Measurements from ENCODE around the gene CLDN14.

Gene CLDN14

DNA sequence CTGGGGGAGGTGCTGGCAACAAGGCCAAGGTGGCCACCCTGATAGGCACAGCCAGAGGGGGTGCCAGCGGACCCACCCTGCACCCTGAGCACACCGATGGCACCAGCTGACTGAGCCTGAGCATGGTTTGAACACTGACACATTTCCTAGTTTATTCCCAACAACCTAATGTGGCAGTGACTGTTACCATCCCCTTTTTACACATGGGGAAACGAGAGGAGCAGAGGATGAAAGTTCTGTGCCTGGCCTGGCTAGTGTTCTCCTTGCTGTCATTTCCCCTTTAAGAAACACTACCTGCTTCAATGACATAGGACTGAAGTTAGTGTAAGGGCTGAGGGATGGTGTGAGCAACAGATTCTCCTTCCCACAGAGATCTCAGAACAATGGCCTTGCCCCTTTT lies 15.3 kb downstream of the CLDN14 start:
- Histone ChIP-seq H3K36me3 (ENCODE audit: control insufficient read depth, low read depth, low read length) (no peaks in the 10 kb centered on the region), H3K4me3 (ENCODE audit: low read length) (no peak overlapping the region), H3K27ac (ENCODE audit: low read length) (no peak overlapping the region), H3K27me3 (ENCODE audit: control insufficient read depth, insufficient read depth, low read length) (no peaks in the 10 kb centered on the region), H3K9ac (ENCODE audit: low read length) (no peak overlapping the region), H3K4me1 (ENCODE audit: control insufficient read depth, low read depth, low read length) (no peaks in the 10 kb centered on the region), H3K9me3 (ENCODE audit: control insufficient read depth, low read depth, low read length) (no peaks in the 10 kb centered on the region)

DNA sequence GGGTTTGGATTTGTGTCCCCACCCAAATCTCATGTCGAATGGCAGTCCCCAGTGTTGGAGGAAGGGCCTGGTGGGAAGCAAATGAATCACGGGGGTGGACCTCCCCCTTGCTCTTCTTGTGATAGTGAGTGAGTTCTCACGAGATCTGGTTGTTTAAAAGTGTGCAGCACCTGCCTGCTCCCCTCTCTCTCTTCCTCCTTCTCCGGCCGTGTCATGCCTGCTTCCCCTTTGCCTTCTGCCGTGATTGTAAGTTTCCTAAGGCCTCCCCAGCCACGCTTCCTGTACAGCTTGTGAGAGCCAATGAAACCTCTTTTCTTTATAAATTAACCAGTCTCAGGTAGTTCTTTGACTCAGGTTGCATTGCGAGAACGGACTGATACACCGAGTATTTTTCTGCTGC lies 15.9 kb downstream of the CLDN14 start:
- H3K4me1 ChIP-seq (ENCODE audit: control insufficient read depth, low read depth, low read length): no peaks in the 10 kb centered on the region
- H3K27me3 ChIP-seq (ENCODE audit: control insufficient read depth, insufficient read depth, low read length): no peaks in the 10 kb centered on the region
- no peak overlapping the region for H3K4me3 ChIP-seq (ENCODE audit: low read length)
- H3K9ac ChIP-seq (ENCODE audit: low read length): no peak overlapping the region
- H3K9me3 ChIP-seq (ENCODE audit: control insufficient read depth, low read depth, low read length): no peaks in the 10 kb centered on the region
- no peak overlapping the region for H3K27ac ChIP-seq (ENCODE audit: low read length)
- H3K36me3 ChIP-seq (ENCODE audit: control insufficient read depth, low read depth, low read length): no peaks in the 10 kb centered on the region

DNA sequence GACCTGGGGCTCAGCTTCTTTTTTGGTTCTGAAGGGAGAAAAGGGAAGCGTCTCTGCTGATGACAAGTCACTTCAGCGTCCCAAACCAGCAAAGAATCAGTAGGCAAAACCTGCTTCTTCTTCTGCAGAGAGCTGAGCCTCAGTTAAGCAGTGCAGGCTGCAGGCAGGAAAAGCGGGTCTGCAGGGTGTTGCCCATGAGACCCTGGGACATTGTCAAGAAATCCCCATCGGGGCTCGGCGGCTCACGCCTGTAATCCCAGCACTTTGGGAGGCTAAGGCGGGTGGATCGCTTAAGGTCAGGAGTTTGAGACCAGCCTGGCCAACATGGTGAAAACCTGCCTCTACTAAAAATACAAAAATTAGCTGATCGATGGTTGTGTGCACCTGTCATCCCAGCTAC lies 16.7 kb downstream of the CLDN14 start:
- Histone ChIP-seq H3K27ac (ENCODE audit: low read length) (no peak overlapping the region), H3K4me1 (ENCODE audit: control insufficient read depth, low read depth, low read length) (no peaks in the 10 kb centered on the region), H3K36me3 (ENCODE audit: control insufficient read depth, low read depth, low read length) (no peaks in the 10 kb centered on the region), H3K9ac (ENCODE audit: low read length) (no peak overlapping the region), H3K27me3 (ENCODE audit: control insufficient read depth, insufficient read depth, low read length) (no peaks in the 10 kb centered on the region), H3K4me3 (ENCODE audit: low read length) (no peak overlapping the region), H3K9me3 (ENCODE audit: control insufficient read depth, low read depth, low read length) (no peaks in the 10 kb centered on the region)

DNA sequence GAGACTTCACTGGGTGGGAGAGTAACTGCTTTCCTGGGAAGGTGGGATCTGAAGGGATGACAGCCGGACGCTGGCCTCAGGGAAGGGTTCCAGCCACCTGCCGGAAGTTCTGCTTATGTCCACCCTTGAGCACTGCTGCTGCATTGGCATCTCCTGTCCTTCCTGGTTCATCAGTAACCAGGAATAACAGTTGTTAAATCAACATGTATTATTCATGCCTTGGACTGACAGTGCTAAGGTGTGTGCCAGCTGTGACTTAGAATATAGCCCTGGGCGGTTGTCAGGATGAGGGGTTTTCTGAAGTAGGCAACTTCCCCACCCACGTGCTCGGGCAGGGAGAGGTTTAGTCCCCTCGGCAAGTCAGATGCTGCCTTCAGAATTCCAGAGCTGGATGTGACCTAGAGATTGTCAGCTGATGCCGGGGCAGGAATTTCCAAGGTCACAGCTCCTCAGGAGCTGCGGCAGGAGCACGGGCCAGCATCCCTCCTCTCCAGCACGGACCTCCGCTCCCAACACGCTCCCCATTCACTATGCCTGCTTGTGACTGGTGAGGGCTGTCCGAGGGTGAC lies 17.9 kb downstream of the CLDN14 start:
- H3K4me3 ChIP-seq (ENCODE audit: low read length): no peak overlapping the region
- H3K27me3 ChIP-seq (ENCODE audit: control insufficient read depth, insufficient read depth, low read length): no peaks in the 10 kb centered on the region
- H3K27ac ChIP-seq (ENCODE audit: low read length): no peak overlapping the region
- H3K9ac ChIP-seq (ENCODE audit: low read length): no peak overlapping the region
- H3K4me1 ChIP-seq (ENCODE audit: control insufficient read depth, low read depth, low read length): no peaks in the 10 kb centered on the region
- no peaks in the 10 kb centered on the region for H3K9me3 ChIP-seq (ENCODE audit: control insufficient read depth, low read depth, low read length)
- no peaks in the 10 kb centered on the region for H3K36me3 ChIP-seq (ENCODE audit: control insufficient read depth, low read depth, low read length)

DNA sequence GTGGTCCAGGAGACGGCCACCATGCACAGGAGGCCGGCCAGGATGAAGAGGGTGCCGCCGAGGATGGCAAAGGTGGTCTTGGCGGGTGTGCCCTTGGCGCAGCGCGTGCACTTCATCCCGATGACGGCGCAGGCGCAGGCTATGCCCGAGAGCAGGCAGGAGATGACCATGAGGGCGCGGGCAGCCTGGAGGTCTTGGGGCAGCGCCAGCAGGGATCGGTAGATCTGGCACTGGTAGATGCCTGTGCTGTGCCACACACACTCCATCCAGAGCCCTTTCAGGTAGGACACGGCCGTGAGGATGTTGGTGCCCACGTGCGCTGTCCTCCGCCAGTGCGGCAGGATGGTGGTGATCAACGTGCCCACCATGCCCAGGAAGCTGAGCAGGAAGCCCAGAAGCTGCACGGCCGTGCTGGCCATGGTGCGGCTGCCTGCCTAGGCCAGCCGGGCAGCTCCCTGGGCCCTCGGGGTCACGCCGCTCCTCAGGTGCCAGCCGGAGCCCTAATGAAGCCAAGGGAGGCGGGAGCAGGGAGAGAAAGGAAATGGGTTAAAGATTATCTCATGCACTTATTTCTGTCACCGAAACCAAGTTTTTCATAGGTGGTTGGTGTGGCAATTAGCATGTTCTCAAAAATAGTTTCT lies 18.5 kb downstream of the CLDN14 start:
- H3K9ac ChIP-seq (ENCODE audit: low read length): no peak overlapping the region
- no peaks in the 10 kb centered on the region for H3K36me3 ChIP-seq (ENCODE audit: control insufficient read depth, low read depth, low read length)
- H3K9me3 ChIP-seq (ENCODE audit: control insufficient read depth, low read depth, low read length): no peaks in the 10 kb centered on the region
- no peaks in the 10 kb centered on the region for H3K27me3 ChIP-seq (ENCODE audit: control insufficient read depth, insufficient read depth, low read length)
- no peaks in the 10 kb centered on the region for H3K4me1 ChIP-seq (ENCODE audit: control insufficient read depth, low read depth, low read length)
- H3K4me3 ChIP-seq (ENCODE audit: low read length): no peak overlapping the region
- no peak overlapping the region for H3K27ac ChIP-seq (ENCODE audit: low read length)

DNA sequence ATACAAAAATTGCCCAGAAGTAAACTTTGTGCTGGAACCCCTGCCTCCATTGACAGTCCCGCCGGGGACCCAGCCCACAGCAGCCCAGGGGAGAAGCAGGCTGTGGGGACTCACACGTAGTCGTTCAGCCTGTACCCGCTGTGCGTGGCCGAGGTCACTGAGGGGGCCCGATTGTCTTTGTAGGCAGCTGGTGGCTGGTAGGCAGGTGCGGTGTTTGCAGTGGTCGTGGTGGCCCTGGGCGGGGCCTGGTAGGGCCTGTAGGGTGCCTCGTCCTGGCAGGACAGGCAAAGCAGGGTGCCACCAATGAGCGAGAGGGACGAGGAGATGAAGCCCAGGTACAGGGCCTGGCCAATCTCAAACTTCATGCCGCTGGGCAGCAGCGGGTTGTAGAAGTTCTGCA lies 19.1 kb downstream of the CLDN14 start:
- H3K9ac ChIP-seq (ENCODE audit: low read length): no peak overlapping the region
- no peaks in the 10 kb centered on the region for H3K27me3 ChIP-seq (ENCODE audit: control insufficient read depth, insufficient read depth, low read length)
- H3K36me3 ChIP-seq (ENCODE audit: control insufficient read depth, low read depth, low read length): no peaks in the 10 kb centered on the region

GRCh38 chr21:36459098-36459497 lies 20.8 kb downstream of the CLDN14 start:
- no peaks in the 10 kb centered on the region for H3K9me3 ChIP-seq (ENCODE audit: control insufficient read depth, low read depth, low read length)
- H3K27ac ChIP-seq (ENCODE audit: low read length): no peak overlapping the region
- no peak overlapping the region for H3K9ac ChIP-seq (ENCODE audit: low read length)
- H3K4me1 ChIP-seq (ENCODE audit: control insufficient read depth, low read depth, low read length): peaks cover 9% of the 10 kb centered on the region
- no peak overlapping the region for H3K4me3 ChIP-seq (ENCODE audit: low read length)
- no peaks in the 10 kb centered on the region for H3K27me3 ChIP-seq (ENCODE audit: control insufficient read depth, insufficient read depth, low read length)
- H3K36me3 ChIP-seq (ENCODE audit: control insufficient read depth, low read depth, low read length): no peaks in the 10 kb centered on the region

More for the DNA sequence above, 19.1 kb downstream of the CLDN14 start:
- Histone ChIP-seq H3K27ac (ENCODE audit: low read length) (no peak overlapping the region), H3K4me1 (ENCODE audit: control insufficient read depth, low read depth, low read length) (no peaks in the 10 kb centered on the region), H3K4me3 (ENCODE audit: low read length) (no peak overlapping the region), H3K9me3 (ENCODE audit: control insufficient read depth, low read depth, low read length) (no peaks in the 10 kb centered on the region)

- H3K36me3 ChIP-seq (ENCODE audit: control insufficient read depth, low read depth, low read length): no peaks in the 10 kb centered on the region
- H3K27ac ChIP-seq (ENCODE audit: low read length): no peak overlapping the region
- no peak overlapping the region for H3K4me3 ChIP-seq (ENCODE audit: low read length)
- H3K4me1 ChIP-seq (ENCODE audit: control insufficient read depth, low read depth, low read length): peaks cover 15% of the 10 kb centered on the region
- no peaks in the 10 kb centered on the region for H3K27me3 ChIP-seq (ENCODE audit: control insufficient read depth, insufficient read depth, low read length)
- no peaks in the 10 kb centered on the region for H3K9me3 ChIP-seq (ENCODE audit: control insufficient read depth, low read depth, low read length)
- no peak overlapping the region for H3K9ac ChIP-seq (ENCODE audit: low read length)
Observed at GRCh38 chr21:36456729-36457414, 23.1 kb downstream of the CLDN14 start.

DNA sequence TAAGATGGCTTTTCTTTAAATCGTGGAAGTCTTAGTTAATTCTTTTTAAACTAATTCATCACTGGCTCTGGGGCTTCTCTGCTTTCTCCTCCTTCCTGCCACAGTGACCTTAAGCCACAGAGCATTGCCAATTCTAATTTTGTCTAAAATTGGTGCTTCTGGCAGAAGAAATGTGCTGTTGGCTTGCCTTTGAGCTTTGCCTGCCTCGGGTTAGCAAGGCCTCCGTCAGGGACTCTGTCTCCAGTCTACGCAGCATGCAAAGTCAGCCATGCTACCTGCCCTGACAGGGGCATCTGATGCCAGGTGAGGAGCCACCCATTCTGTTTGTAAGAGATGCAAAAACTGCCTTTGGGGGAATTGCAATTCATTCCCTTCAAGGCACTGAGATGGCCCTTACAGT lies 25.2 kb downstream of the CLDN14 start:
- H3K36me3 ChIP-seq (ENCODE audit: control insufficient read depth, low read depth, low read length): no peaks in the 10 kb centered on the region

DNA sequence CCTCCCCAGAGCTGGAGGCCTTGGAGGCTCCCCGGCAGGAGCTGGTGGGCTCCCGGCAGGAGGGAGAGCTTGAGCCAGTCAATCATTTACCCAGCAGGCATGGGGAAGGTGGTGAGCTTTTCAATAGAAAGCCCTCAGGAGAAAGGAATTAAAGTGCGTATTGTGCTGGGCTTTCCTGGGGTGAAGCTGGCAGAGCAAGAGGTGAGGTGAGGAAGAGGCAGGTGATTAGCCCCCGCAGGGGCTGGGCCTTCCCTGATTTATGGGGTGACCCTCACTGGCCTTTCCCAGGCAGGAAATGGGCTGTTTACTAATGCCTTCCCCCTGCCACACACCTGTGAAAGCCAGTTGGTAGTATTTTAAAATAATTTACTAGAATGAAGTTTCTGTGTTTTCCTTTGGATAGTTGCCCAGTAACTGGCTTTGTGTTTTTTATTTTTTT lies 25.8 kb downstream of the CLDN14 start:
- no peak overlapping the region for H3K27ac ChIP-seq (ENCODE audit: low read length)
- H3K27me3 ChIP-seq (ENCODE audit: control insufficient read depth, insufficient read depth, low read length): no peaks in the 10 kb centered on the region
- H3K36me3 ChIP-seq (ENCODE audit: control insufficient read depth, low read depth, low read length): no peaks in the 10 kb centered on the region
- H3K4me3 ChIP-seq (ENCODE audit: low read length): no peak overlapping the region
- peaks cover 15% of the 10 kb centered on the region for H3K4me1 ChIP-seq (ENCODE audit: control insufficient read depth, low read depth, low read length)
- H3K9me3 ChIP-seq (ENCODE audit: control insufficient read depth, low read depth, low read length): no peaks in the 10 kb centered on the region
- no peak overlapping the region for H3K9ac ChIP-seq (ENCODE audit: low read length)

More for the DNA sequence above, 25.2 kb downstream of the CLDN14 start:
- no peaks in the 10 kb centered on the region for H3K27me3 ChIP-seq (ENCODE audit: control insufficient read depth, insufficient read depth, low read length)
- H3K4me3 ChIP-seq (ENCODE audit: low read length): no peak overlapping the region
- H3K9ac ChIP-seq (ENCODE audit: low read length): no peak overlapping the region
- no peak overlapping the region for H3K27ac ChIP-seq (ENCODE audit: low read length)
- H3K9me3 ChIP-seq (ENCODE audit: control insufficient read depth, low read depth, low read length): no peaks in the 10 kb centered on the region
- peaks cover 15% of the 10 kb centered on the region for H3K4me1 ChIP-seq (ENCODE audit: control insufficient read depth, low read depth, low read length)

GRCh38 chr21:36452281-36452825 lies 27.6 kb downstream of the CLDN14 start:
- H3K4me1 ChIP-seq (ENCODE audit: control insufficient read depth, low read depth, low read length): peaks cover 15% of the 10 kb centered on the region
- H3K27me3 ChIP-seq (ENCODE audit: control insufficient read depth, insufficient read depth, low read length): no peaks in the 10 kb centered on the region
- no peaks in the 10 kb centered on the region for H3K36me3 ChIP-seq (ENCODE audit: control insufficient read depth, low read depth, low read length)
- no peaks in the 10 kb centered on the region for H3K9me3 ChIP-seq (ENCODE audit: control insufficient read depth, low read depth, low read length)
- H3K27ac ChIP-seq (ENCODE audit: low read length): no peak overlapping the region
- no peak overlapping the region for H3K9ac ChIP-seq (ENCODE audit: low read length)
- H3K4me3 ChIP-seq (ENCODE audit: low read length): no peak overlapping the region
